Lower leg skin (tissue), 3 donors: ENCODE measurements around the gene FN1.

Source experiments
- CTCF ChIP-seq, 3 donors: fragments of 450-650 bp; IDR thresholded peaks; one replicate each; pipeline ENCODE4 v1.5.1; 2016; ENCODE audit warnings: antibody characterized with exemption in 3 of 3, mild to moderate bottlenecking in 3 of 3, moderate library complexity in 2 of 3
- POLR2A ChIP-seq, 2 donors: fragments of 450-650 bp; IDR thresholded peaks; one replicate each; pipeline ENCODE4 v1.6.1; 2016 to 2017; ENCODE audit warnings: antibody characterized with exemption in 2 of 2, mild to moderate bottlenecking in 1 of 2, moderate library complexity in 1 of 2

GRCh38 chr2:215429424-215429823 lies 6.4 kb downstream of the FN1 start:
- TF ChIP-seq CTCF (IDR thresholded peaks at IDR 0.05) (no peak), POLR2A (IDR thresholded peaks at IDR 0.05) (no peak)
